Measurements from ENCODE around the gene ADGRD1.

ADGRD1 gene

DNA sequence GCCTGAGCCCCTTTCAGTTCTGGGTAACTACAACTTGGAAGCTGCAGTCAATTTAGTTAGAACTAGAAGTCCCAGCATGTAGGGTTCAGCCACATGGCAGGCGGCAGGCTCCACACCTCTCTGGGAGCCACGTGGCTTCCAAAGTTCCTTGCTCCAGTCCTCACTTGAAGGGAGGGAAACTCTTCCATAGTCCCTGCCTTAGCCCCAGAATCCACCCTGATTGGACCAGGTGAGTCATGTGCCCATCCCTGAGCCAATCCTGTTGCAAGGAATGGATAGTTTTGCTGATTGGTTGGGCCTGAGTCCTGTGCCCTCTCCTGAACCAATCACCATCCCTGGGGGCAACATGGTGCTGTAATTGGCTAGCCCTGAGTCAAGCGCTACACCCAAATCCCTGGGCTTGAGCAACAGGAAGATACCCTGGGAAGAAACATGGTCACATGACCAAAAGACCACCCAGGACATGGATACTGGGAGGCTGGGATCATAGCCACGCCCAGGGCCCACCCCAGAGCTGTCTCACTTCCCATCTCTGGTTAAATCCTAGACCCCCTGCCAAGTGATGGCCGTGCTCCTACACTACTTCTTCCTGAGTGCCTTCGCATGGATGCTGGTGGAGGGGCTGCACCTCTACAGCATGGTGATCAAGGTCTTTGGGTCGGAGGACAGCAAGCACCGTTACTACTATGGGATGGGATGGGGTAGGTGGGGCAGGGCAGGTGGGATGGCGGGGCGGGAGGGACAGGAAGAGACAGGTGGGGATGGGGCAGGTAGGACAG, 154.7 kb downstream of the ADGRD1 start:
- Histone ChIP-seq H3K4me1 (ENCODE audit: insufficient read depth, poor library complexity, severe bottlenecking) (no peaks in the 10 kb centered on the region), H3K27ac (ENCODE audit: poor library complexity, severe bottlenecking) (no peak overlapping the region), H3K36me3 (ENCODE audit: low read depth) (no peaks in the 10 kb centered on the region), H3K27me3 (ENCODE audit: insufficient read depth, poor library complexity, severe bottlenecking) (no peaks in the 10 kb centered on the region), H3K4me3 (ENCODE audit: severe bottlenecking) (no peak overlapping the region), H3K9me3 (ENCODE audit: severe bottlenecking) (no peaks in the 10 kb centered on the region)
- DNase-seq (ENCODE audit: low spot score) (peak; percentile 17), ATAC-seq (ENCODE audit: low read depth) (no peak)
- TF ChIP-seq, protein P1, sequence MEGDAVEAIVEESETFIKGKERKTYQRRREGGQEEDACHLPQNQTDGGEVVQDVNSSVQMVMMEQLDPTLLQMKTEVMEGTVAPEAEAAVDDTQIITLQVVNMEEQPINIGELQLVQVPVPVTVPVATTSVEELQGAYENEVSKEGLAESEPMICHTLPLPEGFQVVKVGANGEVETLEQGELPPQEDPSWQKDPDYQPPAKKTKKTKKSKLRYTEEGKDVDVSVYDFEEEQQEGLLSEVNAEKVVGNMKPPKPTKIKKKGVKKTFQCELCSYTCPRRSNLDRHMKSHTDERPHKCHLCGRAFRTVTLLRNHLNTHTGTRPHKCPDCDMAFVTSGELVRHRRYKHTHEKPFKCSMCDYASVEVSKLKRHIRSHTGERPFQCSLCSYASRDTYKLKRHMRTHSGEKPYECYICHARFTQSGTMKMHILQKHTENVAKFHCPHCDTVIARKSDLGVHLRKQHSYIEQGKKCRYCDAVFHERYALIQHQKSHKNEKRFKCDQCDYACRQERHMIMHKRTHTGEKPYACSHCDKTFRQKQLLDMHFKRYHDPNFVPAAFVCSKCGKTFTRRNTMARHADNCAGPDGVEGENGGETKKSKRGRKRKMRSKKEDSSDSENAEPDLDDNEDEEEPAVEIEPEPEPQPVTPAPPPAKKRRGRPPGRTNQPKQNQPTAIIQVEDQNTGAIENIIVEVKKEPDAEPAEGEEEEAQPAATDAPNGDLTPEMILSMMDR (IDR thresholded peaks at IDR 0.05; ENCODE audit: poor library complexity, severe bottlenecking): no peak

DNA sequence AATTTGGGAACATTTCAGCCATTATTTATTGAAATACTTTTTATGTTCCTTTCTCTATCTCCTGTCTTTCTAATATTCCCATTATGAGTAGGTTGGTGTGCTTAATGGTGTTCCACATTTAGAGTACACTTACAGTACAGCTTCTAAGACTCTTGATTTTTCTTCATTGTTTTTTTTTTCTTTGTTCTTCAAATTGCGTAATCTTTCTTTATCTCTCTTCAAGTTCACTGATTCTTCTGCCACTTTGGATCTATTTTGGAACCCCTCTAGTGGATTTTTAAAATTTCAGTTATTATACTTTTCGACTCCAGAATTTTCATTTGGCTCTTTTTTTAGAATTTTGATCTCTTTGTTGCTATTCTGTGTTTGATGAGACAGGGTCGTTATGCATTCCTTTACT, 157.7 kb downstream of the ADGRD1 start:
- Histone ChIP-seq H3K4me3 (ENCODE audit: severe bottlenecking) (no peak overlapping the region), H3K36me3 (ENCODE audit: low read depth) (no peaks in the 10 kb centered on the region), H3K4me1 (ENCODE audit: insufficient read depth, poor library complexity, severe bottlenecking) (no peaks in the 10 kb centered on the region), H3K27ac (ENCODE audit: poor library complexity, severe bottlenecking) (no peak overlapping the region), H3K27me3 (ENCODE audit: insufficient read depth, poor library complexity, severe bottlenecking) (no peaks in the 10 kb centered on the region), H3K9me3 (ENCODE audit: severe bottlenecking) (no peaks in the 10 kb centered on the region)
- TF ChIP-seq, protein P1 (IDR thresholded peaks at IDR 0.05; ENCODE audit: poor library complexity, severe bottlenecking): no peak
- DNase-seq (ENCODE audit: low spot score) (no peak), ATAC-seq (ENCODE audit: low read depth) (no peak)

DNA sequence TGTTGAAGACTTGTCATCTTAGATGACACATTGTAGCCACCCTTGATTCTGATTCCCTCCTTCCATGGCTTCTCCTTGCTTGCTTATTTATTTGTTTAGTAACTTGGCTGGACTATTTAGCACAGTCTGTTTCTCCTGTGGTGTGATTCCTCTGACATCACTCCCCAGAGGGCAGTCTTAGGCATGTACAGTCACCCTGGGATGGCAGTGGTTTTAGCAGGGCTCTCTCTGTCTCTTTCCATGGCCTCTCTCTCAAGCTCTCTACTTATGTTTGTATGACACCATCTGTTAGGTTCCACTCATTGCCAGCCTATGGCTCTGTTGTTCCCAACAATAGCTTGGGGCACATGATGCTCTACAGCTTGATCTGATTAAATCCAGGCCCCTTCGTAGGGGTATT, 158.3 kb downstream of the ADGRD1 start:
- TF ChIP-seq, protein P1 (IDR thresholded peaks at IDR 0.05; ENCODE audit: poor library complexity, severe bottlenecking): no peak
- DNase-seq (ENCODE audit: low spot score) (no peak), ATAC-seq (ENCODE audit: low read depth) (0 out of 3 replicates have a peak, but pooled peaks have one; percentile 40)
- no peak overlapping the region for H3K27ac ChIP-seq (ENCODE audit: poor library complexity, severe bottlenecking)
- H3K9me3 ChIP-seq (ENCODE audit: severe bottlenecking): no peaks in the 10 kb centered on the region
- H3K4me3 ChIP-seq (ENCODE audit: severe bottlenecking): no peak overlapping the region
- H3K4me1 ChIP-seq (ENCODE audit: insufficient read depth, poor library complexity, severe bottlenecking): no peaks in the 10 kb centered on the region
- H3K36me3 ChIP-seq (ENCODE audit: low read depth): no peaks in the 10 kb centered on the region
- no peaks in the 10 kb centered on the region for H3K27me3 ChIP-seq (ENCODE audit: insufficient read depth, poor library complexity, severe bottlenecking)

DNA sequence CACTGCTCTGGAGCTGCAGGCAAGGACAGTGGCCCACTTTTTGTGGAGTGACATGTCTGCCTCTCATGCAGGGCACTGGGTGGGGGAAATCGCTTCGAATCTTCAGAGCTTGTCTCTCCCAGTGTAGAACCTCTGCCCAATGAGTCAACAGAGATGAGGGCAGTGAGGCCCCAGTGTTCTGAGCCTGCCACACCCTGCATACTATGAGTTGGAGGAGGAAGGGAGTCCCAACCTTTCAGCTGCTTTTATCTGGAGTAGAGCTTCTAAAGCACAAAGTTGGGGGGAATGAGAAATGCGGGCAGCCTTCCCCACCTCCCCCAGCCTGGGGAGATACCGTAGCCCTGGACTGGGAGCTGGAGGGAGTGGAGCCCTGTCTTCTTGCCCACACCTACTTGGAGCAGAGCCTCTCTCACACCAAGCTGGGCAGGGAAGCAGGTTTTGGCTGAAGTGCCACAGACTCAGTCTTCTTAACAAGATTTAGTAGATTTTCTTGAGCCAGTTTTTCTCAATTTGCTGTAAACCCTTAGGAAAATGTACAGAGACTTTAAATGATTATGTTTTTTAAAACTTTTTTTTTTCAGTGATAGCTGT, 159.1 kb downstream of the ADGRD1 start:
- Histone ChIP-seq H3K27me3 (ENCODE audit: insufficient read depth, poor library complexity, severe bottlenecking) (no peaks in the 10 kb centered on the region), H3K27ac (ENCODE audit: poor library complexity, severe bottlenecking) (no peak overlapping the region), H3K9me3 (ENCODE audit: severe bottlenecking) (no peaks in the 10 kb centered on the region), H3K4me1 (ENCODE audit: insufficient read depth, poor library complexity, severe bottlenecking) (no peaks in the 10 kb centered on the region), H3K36me3 (ENCODE audit: low read depth) (no peaks in the 10 kb centered on the region), H3K4me3 (ENCODE audit: severe bottlenecking) (no peak overlapping the region)
- DNase-seq (ENCODE audit: low spot score): peak; percentile 33
- peak; percentile 79 for ATAC-seq (ENCODE audit: low read depth)
- TF ChIP-seq, protein P1 (IDR thresholded peaks at IDR 0.05; ENCODE audit: poor library complexity, severe bottlenecking): no peak
